CD4-positive, alpha-beta memory T cell (primary cell): ENCODE measurements around the gene SIDT2. TPM values are rescaled to one million over a fixed set of nuclear protein-coding genes. Genes with fewer than 3 reads are reported as not detected.
"Not testable (repeated sequence)": the region's sequence is repeated elsewhere in the genome, so short reads cannot be mapped to it uniquely, and the experiment has no call there.

Experiments
- CTCF ChIA-PET: fragments of 350-600 bp; sonication (Branson Sonifier 250); formaldehyde crosslinking; loops from one replicate; lab custom pipeline; 2021; ENCODE audit warnings: inconsistent platforms; ENCODE audit not compliant: partially characterized antibody; lab: Charles Lee
- POLR2A ChIA-PET: fragments of 350-600 bp; sonication (Branson Sonifier 250); formaldehyde crosslinking; loops from one replicate; lab custom pipeline; 2021; ENCODE audit not compliant: partially characterized antibody; lab: Charles Lee
- DNase-seq, 5 donors: peaks; one replicate each; pipeline versions ENCODE4 v3.0.0 to v3.0.0-alpha.2; 2020 to 2022; ENCODE audit warnings: mixed read lengths in 1 of 5
- H3K27ac ChIP-seq: one replicate; pipeline ENCODE4 v1.7.0; 2013; ENCODE audit warnings: low read depth, low read length
- H3K27me3 ChIP-seq: 2 replicates; pipeline ENCODE4 v1.7.0; 2013; ENCODE audit warnings: mild to moderate bottlenecking, low read length, moderate library complexity; ENCODE audit not compliant: insufficient read depth
- H3K36me3 ChIP-seq: 2 replicates; pipeline ENCODE4 v1.7.0; 2013; ENCODE audit warnings: mild to moderate bottlenecking, low read length, moderate library complexity; ENCODE audit not compliant: insufficient read depth
- H3K4me1 ChIP-seq: 2 replicates; pipeline ENCODE4 v1.7.0; 2013; ENCODE audit warnings: mild to moderate bottlenecking, low read length, moderate library complexity; ENCODE audit not compliant: insufficient read depth
- H3K4me3 ChIP-seq, 2 donors: one replicate each; pipeline ENCODE4 v1.7.0; 2013; ENCODE audit warnings: low read length in 2 of 2, mild to moderate bottlenecking in 1 of 2
- H3K9me3 ChIP-seq, 2 donors: one replicate each; pipeline ENCODE4 v1.7.0; 2013; ENCODE audit warnings: low read length in 2 of 2, control low read depth in 1 of 2; ENCODE audit not compliant: control insufficient read depth in 1 of 2
- H3K27ac Mint-ChIP-seq, 7 donors: one replicate each; pipeline ENCODE4 v1.8.0; 2020 to 2021; ENCODE audit warnings: mixed read lengths in 7 of 7, mild to moderate bottlenecking in 6 of 7, inconsistent platforms in 3 of 7, moderate library complexity in 3 of 7
- H3K27me3 Mint-ChIP-seq, 2 donors: one replicate each; pipeline ENCODE4 v1.8.0; 2020 to 2021; ENCODE audit warnings: mixed read lengths in 2 of 2
- H3K36me3 Mint-ChIP-seq, 2 donors: one replicate each; pipeline ENCODE4 v1.8.0; 2020 to 2021; ENCODE audit warnings: mixed read lengths in 2 of 2, inconsistent platforms in 1 of 2, mild to moderate bottlenecking in 1 of 2
- H3K4me1 Mint-ChIP-seq, 4 donors: one replicate each; pipeline ENCODE4 v1.8.0; 2020 to 2021; ENCODE audit warnings: mixed read lengths in 4 of 4, mild to moderate bottlenecking in 1 of 4
- H3K4me3 Mint-ChIP-seq, 8 donors: one replicate each; pipeline ENCODE4 v1.8.0; 2020 to 2021; ENCODE audit warnings: mixed read lengths in 8 of 8, mild to moderate bottlenecking in 7 of 8, moderate library complexity in 6 of 8, inconsistent platforms in 3 of 8
- H3K9me3 Mint-ChIP-seq, 8 donors: one replicate each; pipeline ENCODE4 v1.8.0; 2020 to 2021; ENCODE audit warnings: mixed read lengths in 8 of 8, mild to moderate bottlenecking in 5 of 8, inconsistent platforms in 3 of 8, moderate library complexity in 1 of 8
- intact Hi-C: fragments of 100-400 bp; cut with micrococcal nuclease; formaldehyde crosslinking; loops from one replicate; pipeline ENCODE4 v1.15.1; 2023
- polyA plus RNA-seq, 2 donors: library from polyadenylated mRNA; unstranded; fragments of 300-500 nt; fragmentation: Illumina TruSeq; gene quantifications; one replicate each; pipeline ENCODE4 v1.2.3, GENCODE V29; 2021
- total RNA-seq, 2 experiments: library from RNA; stranded (reverse); gene quantifications; one replicate each; pipeline ENCODE4 v1.2.3, GENCODE V29; 2021

Gene SIDT2
- total RNA-seq, result 10 to 100 TPM; 60.2 to 67.3 TPM
- 1 to 10 TPM; 2.1 to 4.1 TPM for polyA plus RNA-seq

GRCh38 chr11:117178210-117179034, at the start of gene SIDT2:
SIDT2 (plus strand) TSS chr11:117178743; CDS start chr11:117179264, 521 bp downstream.
- H3K4me3 ChIP-seq, result peak within 1 kb of the TSS; percentile 76 to 80
- no peaks in the 10 kb centered on the region for H3K27me3 ChIP-seq
- peaks cover 5% of the 10 kb centered on the region for H3K36me3 ChIP-seq
- H3K4me1 ChIP-seq, result peaks cover 30% of the 10 kb centered on the region
- DNase-seq, result peak; percentile 85 to 90 (median 86)
- H3K27ac ChIP-seq, result peak within 1 kb of the TSS; percentile 73
- Mint-ChIP-seq H3K4me3 (peak within 1 kb of the TSS; percentile 94 to 99 (median 94)), H3K9me3 (no peaks in the 10 kb centered on the region), H3K27me3 (no peaks in the 10 kb centered on the region), H3K36me3 (peaks cover under 1 to 10% of the 10 kb centered on the region in 2 donors), H3K27ac (peak within 1 kb of the TSS; percentile 93 to 98 (median 97)), H3K4me1 (peaks cover 21 to 45% (median 34%) of the 10 kb centered on the region in 4 donors)
- intact Hi-C loops, result loop anchor here (1.0 to 5.0 kb wide), 6 partner anchors 34 to 406 kb away; partner anchors contain the start of genes BUD13, CEP164, PAFAH1B2 and PCSK7
- H3K9me3 ChIP-seq, result no peaks in the 10 kb centered on the region
- POLR2A ChIA-PET, result interaction anchor here (0.5 to 4.8 kb wide), 22 partner anchors 9 to 1929 kb away, joined by 3 to 75 read pairs (median 4); partner anchors contain the start of genes APOA5, BACE1, BUD13 and KMT2A
- CTCF ChIA-PET, result interaction anchor here (0.6 to 5.1 kb wide), 11 partner anchors 16 to 1762 kb away, joined by 3 to 48 read pairs (median 6); partner anchors contain the start of genes PAFAH1B2 and PCSK7

GRCh38 chr11:117130396-117130795, 48.1 kb upstream of the SIDT2 start:
- H3K27ac ChIP-seq, H3K4me3 Mint-ChIP-seq, H3K4me1 Mint-ChIP-seq, DNase-seq, H3K9me3 Mint-ChIP-seq, POLR2A ChIA-PET, H3K9me3 ChIP-seq, H3K27ac Mint-ChIP-seq, H3K36me3 ChIP-seq, H3K27me3 Mint-ChIP-seq, H3K4me1 ChIP-seq, H3K36me3 Mint-ChIP-seq, H3K27me3 ChIP-seq, H3K4me3 ChIP-seq: not testable (repeated sequence)
- CTCF ChIA-PET, result interaction anchor here (1.2 kb wide), 1 partner anchor 21 kb away, joined by 3 read pairs; no protein-coding TSS in a partner anchor
- intact Hi-C loops, result loop anchor here (5.0 kb wide), 1 partner anchor 77 kb away; no protein-coding TSS in a partner anchor

- H3K4me3 Mint-ChIP-seq, result no peak overlapping the region
- H3K27ac Mint-ChIP-seq, result no peak overlapping the region
- intact Hi-C loops, result loop anchor here (5.0 kb wide), 1 partner anchor 76 kb away; no protein-coding TSS in a partner anchor
- H3K4me3 ChIP-seq, result no peak overlapping the region
- H3K27me3 Mint-ChIP-seq, result no peaks in the 10 kb centered on the region
- no peak for DNase-seq
- H3K4me1 ChIP-seq, result no peaks in the 10 kb centered on the region
- ChIA-PET POLR2A (no interaction called here), CTCF (no interaction called here)
- no peaks in the 10 kb centered on the region for H3K36me3 ChIP-seq
- no peak overlapping the region for H3K27ac ChIP-seq
- H3K9me3 ChIP-seq, result no peaks in the 10 kb centered on the region
- H3K27me3 ChIP-seq, result no peaks in the 10 kb centered on the region
- no peaks in the 10 kb centered on the region for H3K9me3 Mint-ChIP-seq
- H3K36me3 Mint-ChIP-seq, result no peaks in the 10 kb centered on the region
- peaks cover 0 to 3% (median 1%) of the 10 kb centered on the region in 4 donors for H3K4me1 Mint-ChIP-seq
Observed at GRCh38 chr11:117130879-117131278, 47.7 kb upstream of the SIDT2 start.

GRCh38 chr11:117134431-117134830, 44.1 kb upstream of the SIDT2 start:
- intact Hi-C loops, result loop anchor here (5.0 kb wide), 1 partner anchor 73 kb away; no protein-coding TSS in a partner anchor

GRCh38 chr11:117134979-117135378, 43.6 kb upstream of the SIDT2 start:
- H3K4me1 Mint-ChIP-seq, H3K27me3 ChIP-seq, H3K27ac Mint-ChIP-seq, H3K9me3 Mint-ChIP-seq, H3K4me3 ChIP-seq, CTCF ChIA-PET, DNase-seq, H3K36me3 Mint-ChIP-seq, H3K9me3 ChIP-seq, H3K27me3 Mint-ChIP-seq, H3K4me3 Mint-ChIP-seq, H3K36me3 ChIP-seq, H3K27ac ChIP-seq, H3K4me1 ChIP-seq: not testable (repeated sequence)
- POLR2A ChIA-PET, result interaction anchor here (1.0 kb wide), 1 partner anchor 9 kb away, joined by 3 read pairs; the partner anchor contains the start of gene PAFAH1B2
- intact Hi-C loops, result loop anchor here (5.0 kb wide), 1 partner anchor 72 kb away; no protein-coding TSS in a partner anchor

More at GRCh38 chr11:117134431-117134830, 44.1 kb upstream of the SIDT2 start:
- DNase-seq, result no peak
- Histone ChIP-seq H3K27me3 (no peaks in the 10 kb centered on the region), H3K27ac (no peak overlapping the region), H3K4me3 (no peak overlapping the region), H3K36me3 (no peaks in the 10 kb centered on the region), H3K4me1 (no peaks in the 10 kb centered on the region), H3K9me3 (no peaks in the 10 kb centered on the region)
- H3K4me3 Mint-ChIP-seq, result no peak overlapping the region
- CTCF ChIA-PET, result no interaction called here
- H3K4me1 Mint-ChIP-seq, result peaks cover 0 to 3% (median 1%) of the 10 kb centered on the region in 4 donors
- H3K36me3 Mint-ChIP-seq, result no peaks in the 10 kb centered on the region
- H3K27me3 Mint-ChIP-seq, result no peaks in the 10 kb centered on the region
- H3K9me3 Mint-ChIP-seq, result no peaks in the 10 kb centered on the region
- H3K27ac Mint-ChIP-seq, result no peak overlapping the region
- POLR2A ChIA-PET, result interaction anchor here (1.0 kb wide), 1 partner anchor 9 kb away, joined by 3 read pairs; the partner anchor contains the start of gene PAFAH1B2

- H3K36me3 ChIP-seq, H3K27me3 Mint-ChIP-seq, H3K27ac ChIP-seq, H3K4me1 ChIP-seq, H3K36me3 Mint-ChIP-seq, H3K27me3 ChIP-seq, H3K4me3 Mint-ChIP-seq, CTCF ChIA-PET, intact Hi-C loops, H3K4me3 ChIP-seq, H3K9me3 Mint-ChIP-seq, H3K27ac Mint-ChIP-seq, H3K4me1 Mint-ChIP-seq, DNase-seq, POLR2A ChIA-PET, H3K9me3 ChIP-seq: not testable (repeated sequence)
Observed at GRCh38 chr11:117137223-117138086, 41.1 kb upstream of the SIDT2 start.
